Mesendoderm (in vitro differentiated cells): Measurements from ENCODE around the gene JAZF1.

Experiments
- DNase-seq: peaks from one replicate; pipeline ENCODE4 v3.0.0; 2013
- H2AK5ac ChIP-seq: 2 replicates; pipeline ENCODE4 v1.6.1; 2013; ENCODE audit warnings: low read length, inconsistent platforms
- H2BK120ac ChIP-seq: 2 replicates; pipeline ENCODE4 v1.6.1; 2013; ENCODE audit warnings: low read depth, mild to moderate bottlenecking, low read length, moderate library complexity, mixed read lengths
- H2BK15ac ChIP-seq: replicated peaks from 2 replicates; pipeline ENCODE4 v1.6.1; 2013; ENCODE audit warnings: low read depth, mild to moderate bottlenecking, moderate library complexity
- H2BK5ac ChIP-seq: 2 replicates; pipeline ENCODE4 v1.6.1; 2013; ENCODE audit warnings: low read length, inconsistent platforms
- H3K18ac ChIP-seq: 2 replicates; pipeline ENCODE4 v1.6.1; 2013; ENCODE audit warnings: mild to moderate bottlenecking, low read length, mixed read lengths
- H3K23ac ChIP-seq: one replicate; pipeline ENCODE4 v1.6.1; 2013; ENCODE audit warnings: low read length
- H3K27ac ChIP-seq: 2 replicates; pipeline ENCODE4 v1.5.1; 2013; ENCODE audit warnings: low read depth, mild to moderate bottlenecking, inconsistent platforms, low read length, moderate library complexity
- H3K27me3 ChIP-seq: 2 replicates; pipeline ENCODE4 v1.6.1; 2013; ENCODE audit warnings: low read length, control low read depth, mild to moderate bottlenecking, inconsistent platforms; ENCODE audit not compliant: insufficient read depth, poor library complexity
- H3K36me3 ChIP-seq: 2 replicates; pipeline ENCODE4 v1.6.1; 2013; ENCODE audit warnings: low read length, inconsistent platforms; ENCODE audit not compliant: control insufficient read depth, insufficient read depth
- H3K4ac ChIP-seq: one replicate; pipeline ENCODE4 v1.6.1; 2013; ENCODE audit warnings: low read depth, mild to moderate bottlenecking, low read length, moderate library complexity
- H3K4me1 ChIP-seq: 2 replicates; pipeline ENCODE4 v1.6.1; 2013; ENCODE audit warnings: low read depth, low read length, inconsistent platforms; ENCODE audit not compliant: control insufficient read depth
- H3K4me2 ChIP-seq: 2 replicates; pipeline ENCODE4 v1.6.1; 2013; ENCODE audit warnings: low read length
- H3K4me3 ChIP-seq: 2 replicates; pipeline ENCODE4 v1.5.1; 2013; ENCODE audit warnings: mild to moderate bottlenecking, low read length
- H3K56ac ChIP-seq: one replicate; pipeline ENCODE4 v1.6.1; 2013; ENCODE audit warnings: low read length
- H3K79me1 ChIP-seq: 2 replicates; pipeline ENCODE4 v1.6.1; 2013; ENCODE audit warnings: low read length, inconsistent platforms
- H3K79me2 ChIP-seq: 2 replicates; pipeline ENCODE4 v1.6.1; 2013; ENCODE audit warnings: mild to moderate bottlenecking, low read length; ENCODE audit not compliant: control insufficient read depth, insufficient read depth
- H3K9ac ChIP-seq: 2 replicates; pipeline ENCODE4 v1.6.1; 2013; ENCODE audit warnings: low read length, inconsistent platforms
- H4K5ac ChIP-seq: one replicate; pipeline ENCODE4 v1.6.1; 2013; ENCODE audit warnings: low read length
- H4K8ac ChIP-seq: one replicate; pipeline ENCODE4 v1.6.1; 2013; ENCODE audit warnings: low read depth, mild to moderate bottlenecking, control low read depth, low read length, moderate library complexity
- WGBS: extraction: QIAGEN DNeasy Blood & Tissue Kit; methylation state at CpG from one replicate; pipeline ENCODE4 v1.1.7; 2013; ENCODE audit warnings: low lambda C conversion rate, missing lambda C conversion rate; ENCODE audit not compliant: insufficient coverage; ENCODE audit errors: extremely low coverage; 5-methylcytosine and 5-hydroxymethylcytosine counted together

Gene JAZF1

DNA sequence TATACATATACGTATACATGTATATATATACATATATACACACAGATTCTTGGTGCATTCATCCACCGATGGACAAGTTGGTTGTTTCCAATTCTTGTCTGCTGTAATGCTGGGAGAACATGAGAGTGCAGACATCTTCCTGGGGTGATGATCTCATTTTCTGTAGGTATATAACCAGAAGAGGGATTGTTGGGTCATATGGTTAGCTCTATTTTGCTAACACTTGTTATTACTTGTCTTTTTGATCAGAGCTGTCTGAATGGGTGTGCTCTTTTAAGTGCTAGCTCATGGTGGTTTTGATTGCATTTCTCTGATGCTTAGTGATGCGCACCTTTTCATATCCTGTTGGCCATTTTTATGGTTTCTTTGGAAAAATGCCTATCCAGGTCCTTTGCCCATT lies 334.2 kb downstream of the JAZF1 start:
- no peaks in the 10 kb centered on the region for H3K79me1 ChIP-seq
- H3K56ac ChIP-seq = no peak overlapping the region
- no peaks in the 10 kb centered on the region for H3K79me2 ChIP-seq
- DNase-seq = no peak
- no peak overlapping the region for H3K9ac ChIP-seq
- no peaks in the 10 kb centered on the region for H3K27me3 ChIP-seq
- no peaks in the 10 kb centered on the region for H3K36me3 ChIP-seq
- WGBS = no CpG with 5 or more reads among the region's 3 CpGs
- no peak overlapping the region for H3K18ac ChIP-seq
- no peak overlapping the region for H2BK120ac ChIP-seq
- H4K8ac ChIP-seq = no peak overlapping the region
- H3K27ac ChIP-seq = no peak overlapping the region
- no peaks in the 10 kb centered on the region for H3K4me1 ChIP-seq
- no peak overlapping the region for H3K4me3 ChIP-seq
- no peak overlapping the region for H3K23ac ChIP-seq
- no peak overlapping the region for H4K5ac ChIP-seq
- H2AK5ac ChIP-seq = no peak overlapping the region
- no peak overlapping the region for H2BK15ac ChIP-seq
- no peak overlapping the region for H3K4ac ChIP-seq
- no peak overlapping the region for H3K4me2 ChIP-seq
- H2BK5ac ChIP-seq = no peak overlapping the region

DNA sequence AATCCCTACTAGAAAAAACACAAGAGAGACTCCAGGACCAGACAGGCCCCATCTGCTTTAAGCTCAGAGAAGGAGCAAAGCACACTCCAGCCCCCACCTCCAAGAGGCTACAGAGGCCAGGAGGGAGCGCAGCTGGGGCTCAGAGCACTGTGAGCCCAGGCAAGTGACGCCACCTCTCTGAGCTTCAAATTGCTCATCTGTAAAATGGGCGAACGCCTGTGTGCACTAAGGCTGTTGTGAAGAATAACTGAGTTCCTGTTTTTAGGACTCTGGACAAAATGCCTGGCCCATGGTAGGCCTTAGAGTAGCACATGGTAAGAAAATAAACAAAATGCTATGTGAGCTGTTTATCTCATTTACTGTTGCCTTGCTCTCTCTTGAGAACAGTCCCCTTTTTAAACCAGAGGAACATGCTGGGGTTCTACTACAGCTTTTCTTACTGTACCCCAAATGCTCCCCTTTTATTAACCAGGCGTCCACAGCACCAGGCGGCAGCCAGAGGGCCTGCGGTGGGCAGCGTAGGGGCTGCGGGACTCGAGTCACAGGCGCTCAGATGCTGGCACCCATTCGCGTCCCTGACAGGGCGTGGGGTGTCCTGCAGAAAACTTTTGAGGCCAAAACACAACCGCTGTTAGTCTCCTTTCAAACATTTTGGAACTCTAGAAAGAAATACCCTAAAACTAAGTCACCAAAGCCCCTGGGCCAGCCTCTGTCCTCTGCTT lies 336.9 kb downstream of the JAZF1 start:
- Histone ChIP-seq H3K79me1 (no peaks in the 10 kb centered on the region), H3K4ac (no peak overlapping the region), H3K56ac (no peak overlapping the region), H4K5ac (no peak overlapping the region), H3K23ac (no peak overlapping the region), H3K4me2 (no peak overlapping the region), H2BK15ac (no peak overlapping the region), H3K36me3 (no peaks in the 10 kb centered on the region), H2BK5ac (no peak overlapping the region), H3K27ac (no peak overlapping the region), H3K9ac (no peak overlapping the region), H3K4me3 (no peak overlapping the region), H3K18ac (no peak overlapping the region), H3K27me3 (no peaks in the 10 kb centered on the region), H3K79me2 (no peaks in the 10 kb centered on the region), H4K8ac (no peak overlapping the region), H3K4me1 (no peaks in the 10 kb centered on the region), H2BK120ac (no peak overlapping the region), H2AK5ac (no peak overlapping the region)
- WGBS = no CpG with 5 or more reads among the region's 15 CpGs
- no peak for DNase-seq

GRCh38 chr7:27842851-27843250 lies 337.7 kb downstream of the JAZF1 start:
- Histone ChIP-seq H3K4me1 (no peaks in the 10 kb centered on the region), H3K4me3 (no peak overlapping the region), H4K8ac (no peak overlapping the region), H3K36me3 (no peaks in the 10 kb centered on the region), H3K79me1 (no peaks in the 10 kb centered on the region), H2AK5ac (no peak overlapping the region), H2BK5ac (no peak overlapping the region), H3K4me2 (no peak overlapping the region), H3K23ac (no peak overlapping the region), H2BK120ac (no peak overlapping the region), H3K56ac (no peak overlapping the region), H2BK15ac (no peak overlapping the region), H4K5ac (no peak overlapping the region), H3K4ac (no peak overlapping the region), H3K9ac (no peak overlapping the region), H3K18ac (no peak overlapping the region), H3K79me2 (no peaks in the 10 kb centered on the region), H3K27ac (no peak overlapping the region), H3K27me3 (no peaks in the 10 kb centered on the region)
- whole genome bisulfite sequencing = no CpG with 5 or more reads among the region's 9 CpGs
- peak; percentile 29 for DNase-seq

- H4K5ac ChIP-seq = no peak overlapping the region
- H3K27me3 ChIP-seq = no peaks in the 10 kb centered on the region
- H3K23ac ChIP-seq = no peak overlapping the region
- no peak overlapping the region for H3K9ac ChIP-seq
- H3K36me3 ChIP-seq = no peaks in the 10 kb centered on the region
- DNase-seq = peak; percentile 52
- H3K56ac ChIP-seq = no peak overlapping the region
- no peak overlapping the region for H2BK5ac ChIP-seq
- H3K4ac ChIP-seq = no peak overlapping the region
- no peaks in the 10 kb centered on the region for H3K79me2 ChIP-seq
- H3K27ac ChIP-seq = no peak overlapping the region
- no peak overlapping the region for H2AK5ac ChIP-seq
- no CpG with 5 or more reads among the region's 14 CpGs for WGBS
- no peak overlapping the region for H3K4me3 ChIP-seq
- no peaks in the 10 kb centered on the region for H3K79me1 ChIP-seq
- no peak overlapping the region for H2BK15ac ChIP-seq
- no peak overlapping the region for H2BK120ac ChIP-seq
- no peak overlapping the region for H3K18ac ChIP-seq
- no peaks in the 10 kb centered on the region for H3K4me1 ChIP-seq
- no peak overlapping the region for H3K4me2 ChIP-seq
- no peak overlapping the region for H4K8ac ChIP-seq
Measured at GRCh38 chr7:27842094-27842692, 338.4 kb downstream of the JAZF1 start.

GRCh38 chr7:27840760-27841364 lies 339.7 kb downstream of the JAZF1 start:
- no peaks in the 10 kb centered on the region for H3K79me1 ChIP-seq
- H3K9ac ChIP-seq = no peak overlapping the region
- no peak overlapping the region for H2AK5ac ChIP-seq
- H3K4me1 ChIP-seq = no peaks in the 10 kb centered on the region
- no peak overlapping the region for H4K8ac ChIP-seq
- H3K27ac ChIP-seq = no peak overlapping the region
- no peak overlapping the region for H3K4me3 ChIP-seq
- no peak overlapping the region for H2BK120ac ChIP-seq
- no peak overlapping the region for H3K56ac ChIP-seq
- H3K79me2 ChIP-seq = no peaks in the 10 kb centered on the region
- H3K27me3 ChIP-seq = no peaks in the 10 kb centered on the region
- H3K23ac ChIP-seq = no peak overlapping the region
- no peaks in the 10 kb centered on the region for H3K36me3 ChIP-seq
- no peak overlapping the region for H4K5ac ChIP-seq
- H3K4me2 ChIP-seq = no peak overlapping the region
- no peak overlapping the region for H3K18ac ChIP-seq
- H2BK5ac ChIP-seq = no peak overlapping the region
- no peak for DNase-seq
- no peak overlapping the region for H3K4ac ChIP-seq
- H2BK15ac ChIP-seq = no peak overlapping the region
- no CpG with 5 or more reads among the region's 18 CpGs for WGBS
